Measurements from ENCODE around the gene GLI3. TPM values are rescaled to one million over a fixed set of nuclear protein-coding genes. Genes with fewer than 3 reads are reported as not detected.

The GLI3 gene
- total RNA-seq, 4 donors from 2014 or later: 23.1 to 41.3 (median 24.6) TPM

DNA sequence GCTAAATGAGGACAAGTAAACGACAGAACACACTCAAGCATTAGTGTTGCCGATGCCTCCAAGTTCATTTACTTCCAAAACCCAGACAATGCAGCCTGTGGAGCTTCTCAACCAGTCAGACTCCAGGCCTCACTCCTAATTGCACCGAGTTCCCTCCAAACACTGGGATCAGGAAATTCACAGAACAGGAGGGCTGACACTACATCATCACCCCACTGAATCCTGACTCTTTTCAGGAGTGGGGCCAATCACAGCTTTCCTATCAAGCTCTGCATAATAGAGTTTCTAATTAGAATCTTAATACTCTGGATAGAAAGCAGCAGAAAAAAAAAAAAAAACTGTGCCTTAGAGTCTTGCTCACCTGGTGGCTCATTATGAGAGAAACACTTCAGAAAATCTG lies 103.7 kb downstream of the GLI3 start:
- 22% methylated on average over 3 of the region's 3 CpGs for WGBS
- no peak overlapping the region for H3K4me3 ChIP-seq
- TF ChIP-seq POLR2A (IDR thresholded peaks at IDR 0.05) (no peak), EP300 (IDR thresholded peaks at IDR 0.05) (no peak), POLR2AphosphoS5 (IDR thresholded peaks at IDR 0.05) (no peak)
- TF ChIP-seq, protein P1, sequence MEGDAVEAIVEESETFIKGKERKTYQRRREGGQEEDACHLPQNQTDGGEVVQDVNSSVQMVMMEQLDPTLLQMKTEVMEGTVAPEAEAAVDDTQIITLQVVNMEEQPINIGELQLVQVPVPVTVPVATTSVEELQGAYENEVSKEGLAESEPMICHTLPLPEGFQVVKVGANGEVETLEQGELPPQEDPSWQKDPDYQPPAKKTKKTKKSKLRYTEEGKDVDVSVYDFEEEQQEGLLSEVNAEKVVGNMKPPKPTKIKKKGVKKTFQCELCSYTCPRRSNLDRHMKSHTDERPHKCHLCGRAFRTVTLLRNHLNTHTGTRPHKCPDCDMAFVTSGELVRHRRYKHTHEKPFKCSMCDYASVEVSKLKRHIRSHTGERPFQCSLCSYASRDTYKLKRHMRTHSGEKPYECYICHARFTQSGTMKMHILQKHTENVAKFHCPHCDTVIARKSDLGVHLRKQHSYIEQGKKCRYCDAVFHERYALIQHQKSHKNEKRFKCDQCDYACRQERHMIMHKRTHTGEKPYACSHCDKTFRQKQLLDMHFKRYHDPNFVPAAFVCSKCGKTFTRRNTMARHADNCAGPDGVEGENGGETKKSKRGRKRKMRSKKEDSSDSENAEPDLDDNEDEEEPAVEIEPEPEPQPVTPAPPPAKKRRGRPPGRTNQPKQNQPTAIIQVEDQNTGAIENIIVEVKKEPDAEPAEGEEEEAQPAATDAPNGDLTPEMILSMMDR (IDR thresholded peaks at IDR 0.05): no peak
- H3K27me3 ChIP-seq: no peaks in the 10 kb centered on the region
- no peaks in the 10 kb centered on the region for H3K9me3 ChIP-seq
- DNase-seq (ENCODE audit: low spot score in 2 of 2): no peak
- H3K4me1 ChIP-seq: peaks cover 11% of the 10 kb centered on the region
- no peaks in the 10 kb centered on the region for H3K36me3 ChIP-seq
- no peak overlapping the region for H3K27ac ChIP-seq

GRCh38 chr7:42128703-42129102 lies 108.3 kb downstream of the GLI3 start:
- H3K27me3 ChIP-seq: no peaks in the 10 kb centered on the region
- peaks cover 4% of the 10 kb centered on the region for H3K36me3 ChIP-seq
- H3K4me1 ChIP-seq: no peaks in the 10 kb centered on the region
- no peak overlapping the region for H3K27ac ChIP-seq
- DNase-seq (ENCODE audit: low spot score in 2 of 2): no peak
- 90% methylated on average over 2 of the region's 2 CpGs for WGBS
- no peak overlapping the region for H3K4me3 ChIP-seq
- H3K9me3 ChIP-seq: no peaks in the 10 kb centered on the region
- TF ChIP-seq, protein P1 (IDR thresholded peaks at IDR 0.05): no peak
- TF ChIP-seq EP300 (IDR thresholded peaks at IDR 0.05): no peak
- TF ChIP-seq POLR2AphosphoS5 (IDR thresholded peaks at IDR 0.05): no peak
- TF ChIP-seq POLR2A (IDR thresholded peaks at IDR 0.05): no peak

GRCh38 chr7:42127232-42127622 lies 109.8 kb downstream of the GLI3 start:
- Histone ChIP-seq H3K9me3 (no peaks in the 10 kb centered on the region), H3K27me3 (no peaks in the 10 kb centered on the region), H3K4me1 (no peaks in the 10 kb centered on the region), H3K27ac (no peak overlapping the region), H3K4me3 (no peak overlapping the region), H3K36me3 (peaks cover 4% of the 10 kb centered on the region)
- TF ChIP-seq POLR2A (IDR thresholded peaks at IDR 0.05): no peak
- TF ChIP-seq, protein P1 (IDR thresholded peaks at IDR 0.05): no peak
- no peak for TF ChIP-seq POLR2AphosphoS5 (IDR thresholded peaks at IDR 0.05)
- TF ChIP-seq EP300 (IDR thresholded peaks at IDR 0.05): no peak
- DNase-seq (ENCODE audit: low spot score in 2 of 2): no peak

- H3K27me3 ChIP-seq: no peaks in the 10 kb centered on the region
- no peaks in the 10 kb centered on the region for H3K9me3 ChIP-seq
- no peak overlapping the region for H3K4me3 ChIP-seq
- DNase-seq (ENCODE audit: low spot score in 2 of 2): no peak
- TF ChIP-seq, protein P1 (IDR thresholded peaks at IDR 0.05): no peak
- TF ChIP-seq EP300 (IDR thresholded peaks at IDR 0.05) (no peak), POLR2A (IDR thresholded peaks at IDR 0.05) (no peak), POLR2AphosphoS5 (IDR thresholded peaks at IDR 0.05) (no peak)
- H3K36me3 ChIP-seq: peaks cover 4% of the 10 kb centered on the region
- 90% methylated on average over 6 of the region's 6 CpGs for WGBS
- H3K27ac ChIP-seq: no peak overlapping the region
- no peaks in the 10 kb centered on the region for H3K4me1 ChIP-seq
These were observed 110.4 kb downstream of the GLI3 start for GRCh38 chr7:42126475-42127231.

- 86% methylated on average over 8 of the region's 8 CpGs for WGBS
These were observed 111.7 kb downstream of the GLI3 start for GRCh38 chr7:42125321-42125720.

More at GRCh38 chr7:42125321-42125720, 111.7 kb downstream of the GLI3 start:
- DNase-seq (ENCODE audit: low spot score in 2 of 2): no peak
- TF ChIP-seq POLR2A (IDR thresholded peaks at IDR 0.05): no peak
- no peak for TF ChIP-seq EP300 (IDR thresholded peaks at IDR 0.05)
- no peak for TF ChIP-seq POLR2AphosphoS5 (IDR thresholded peaks at IDR 0.05)
- TF ChIP-seq, protein P1 (IDR thresholded peaks at IDR 0.05): no peak
- Histone ChIP-seq H3K27ac (no peak overlapping the region), H3K4me3 (no peak overlapping the region), H3K4me1 (no peaks in the 10 kb centered on the region), H3K36me3 (peaks cover 4% of the 10 kb centered on the region), H3K9me3 (no peaks in the 10 kb centered on the region), H3K27me3 (no peaks in the 10 kb centered on the region)

All from suprapubic skin (tissue), 4 donors.